HG02798 (cell line): ENCODE results near the gene ICAM1.

ENCODE experiments used
- ATAC-seq: cut with Tn5 transposase; IDR thresholded peaks from one replicate; pipeline ENCODE4 v1.9.1; 2021; ENCODE audit warnings: mild to moderate bottlenecking; ENCODE audit not compliant: unreplicated experiment, poor library complexity

Gene ICAM1

DNA sequence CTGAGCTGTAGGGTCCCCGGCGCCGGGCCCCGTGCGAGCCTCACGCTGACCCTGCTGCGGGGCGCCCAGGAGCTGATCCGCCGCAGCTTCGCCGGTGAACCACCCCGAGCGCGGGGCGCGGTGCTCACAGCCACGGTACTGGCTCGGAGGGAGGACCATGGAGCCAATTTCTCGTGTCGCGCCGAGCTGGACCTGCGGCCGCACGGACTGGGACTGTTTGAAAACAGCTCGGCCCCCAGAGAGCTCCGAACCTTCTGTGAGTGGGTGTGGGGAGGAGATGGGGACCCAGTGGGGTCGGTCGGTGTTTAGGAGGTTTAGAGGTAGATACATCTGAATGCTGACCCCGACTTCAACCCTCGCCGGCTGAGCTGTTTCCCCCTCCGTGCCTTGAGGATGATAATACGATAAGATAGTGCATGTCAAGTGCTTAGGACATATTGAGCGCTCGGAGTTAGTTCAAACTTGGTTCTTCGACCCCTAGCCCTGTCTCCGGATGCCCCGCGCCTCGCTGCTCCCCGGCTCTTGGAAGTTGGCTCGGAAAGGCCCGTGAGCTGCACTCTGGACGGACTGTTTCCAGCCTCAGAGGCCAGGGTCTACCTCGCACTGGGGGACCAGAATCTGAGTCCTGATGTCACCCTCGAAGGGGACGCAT, 20.8 kb downstream of the ICAM1 start:
- no peak for ATAC-seq

DNA sequence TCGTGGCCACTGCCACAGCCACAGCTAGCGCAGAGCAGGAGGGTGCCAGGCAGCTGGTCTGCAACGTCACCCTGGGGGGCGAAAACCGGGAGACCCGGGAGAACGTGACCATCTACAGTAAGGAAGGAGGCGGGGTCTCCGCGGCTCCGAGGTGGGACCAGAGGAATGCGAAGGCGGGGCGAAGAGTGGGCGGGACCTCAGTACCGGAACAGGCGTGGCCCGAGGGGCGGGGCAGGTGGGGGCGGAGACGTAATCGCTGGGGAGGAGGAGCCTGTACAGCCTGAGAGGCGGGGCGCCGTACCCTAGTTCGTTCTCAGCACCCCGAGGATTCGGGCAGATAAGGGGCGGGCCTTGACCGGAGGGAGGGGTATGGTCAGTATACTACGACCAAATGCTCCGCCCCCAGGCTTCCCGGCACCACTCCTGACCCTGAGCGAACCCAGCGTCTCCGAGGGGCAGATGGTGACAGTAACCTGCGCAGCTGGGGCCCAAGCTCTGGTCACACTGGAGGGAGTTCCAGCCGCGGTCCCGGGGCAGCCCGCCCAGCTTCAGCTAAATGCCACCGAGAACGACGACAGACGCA, 21.4 kb downstream of the ICAM1 start:
- ATAC-seq, result peak; percentile 53

DNA sequence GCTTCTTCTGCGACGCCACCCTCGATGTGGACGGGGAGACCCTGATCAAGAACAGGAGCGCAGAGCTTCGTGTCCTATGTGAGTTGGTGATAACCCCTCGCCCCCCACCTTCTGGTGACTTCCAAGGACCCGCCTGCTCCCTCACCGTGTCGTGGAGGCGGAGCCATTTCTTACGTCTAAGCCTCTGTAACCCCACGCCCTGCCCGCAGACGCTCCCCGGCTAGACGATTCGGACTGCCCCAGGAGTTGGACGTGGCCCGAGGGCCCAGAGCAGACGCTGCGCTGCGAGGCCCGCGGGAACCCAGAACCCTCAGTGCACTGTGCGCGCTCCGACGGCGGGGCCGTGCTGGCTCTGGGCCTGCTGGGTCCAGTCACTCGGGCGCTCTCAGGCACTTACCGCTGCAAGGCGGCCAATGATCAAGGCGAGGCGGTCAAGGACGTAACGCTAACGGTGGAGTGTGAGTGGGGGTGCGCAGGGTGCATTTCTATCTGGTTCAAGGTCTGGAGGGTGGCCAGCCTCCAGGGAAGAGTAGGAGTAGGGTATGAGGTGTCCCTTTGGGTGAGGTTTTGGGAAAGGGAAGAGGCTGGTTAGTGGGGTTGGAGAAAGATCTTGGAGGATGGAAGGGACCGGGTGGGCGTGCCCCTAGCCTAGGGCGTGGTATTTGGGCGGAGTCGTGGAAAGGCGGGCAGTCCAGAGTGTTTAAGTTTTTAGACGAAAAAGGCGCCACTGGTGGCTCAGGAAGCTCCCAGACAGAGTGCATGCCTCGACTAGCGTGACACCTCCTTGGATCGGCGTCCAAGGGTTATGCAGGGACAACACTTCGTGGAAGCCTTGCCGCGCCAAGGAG, 22.1 kb downstream of the ICAM1 start:
- ATAC-seq, result no peak

DNA sequence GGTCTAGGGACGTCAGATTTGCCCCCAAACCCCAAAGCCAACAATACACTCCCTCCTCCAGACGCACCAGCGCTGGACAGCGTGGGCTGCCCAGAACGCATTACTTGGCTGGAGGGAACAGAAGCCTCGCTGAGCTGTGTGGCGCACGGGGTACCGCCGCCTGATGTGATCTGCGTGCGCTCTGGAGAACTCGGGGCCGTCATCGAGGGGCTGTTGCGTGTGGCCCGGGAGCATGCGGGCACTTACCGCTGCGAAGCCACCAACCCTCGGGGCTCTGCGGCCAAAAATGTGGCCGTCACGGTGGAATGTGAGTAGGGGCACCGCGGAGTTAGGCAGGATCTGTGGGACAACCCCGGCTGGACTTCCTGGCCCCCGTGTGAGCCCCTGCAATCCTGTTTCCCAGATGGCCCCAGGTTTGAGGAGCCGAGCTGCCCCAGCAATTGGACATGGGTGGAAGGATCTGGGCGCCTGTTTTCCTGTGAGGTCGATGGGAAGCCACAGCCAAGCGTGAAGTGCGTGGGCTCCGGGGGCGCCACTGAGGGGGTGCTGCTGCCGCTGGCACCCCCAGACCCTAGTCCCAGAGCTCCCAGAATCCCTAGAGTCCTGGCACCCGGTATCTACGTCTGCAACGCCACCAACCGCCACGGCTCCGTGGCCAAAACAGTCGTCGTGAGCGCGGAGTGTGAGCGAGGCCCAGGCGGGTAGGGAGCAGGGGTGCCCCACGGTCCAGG, 22.9 kb downstream of the ICAM1 start:
- no peak for ATAC-seq

DNA sequence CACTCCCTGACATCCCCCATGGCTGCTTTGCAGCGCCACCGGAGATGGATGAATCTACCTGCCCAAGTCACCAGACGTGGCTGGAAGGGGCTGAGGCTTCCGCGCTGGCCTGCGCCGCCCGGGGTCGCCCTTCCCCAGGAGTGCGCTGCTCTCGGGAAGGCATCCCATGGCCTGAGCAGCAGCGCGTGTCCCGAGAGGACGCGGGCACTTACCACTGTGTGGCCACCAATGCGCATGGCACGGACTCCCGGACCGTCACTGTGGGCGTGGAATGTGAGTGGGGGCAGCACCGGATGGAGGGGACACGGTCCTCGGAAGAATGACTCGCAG, 23.4 kb downstream of the ICAM1 start:
- no peak for ATAC-seq

DNA sequence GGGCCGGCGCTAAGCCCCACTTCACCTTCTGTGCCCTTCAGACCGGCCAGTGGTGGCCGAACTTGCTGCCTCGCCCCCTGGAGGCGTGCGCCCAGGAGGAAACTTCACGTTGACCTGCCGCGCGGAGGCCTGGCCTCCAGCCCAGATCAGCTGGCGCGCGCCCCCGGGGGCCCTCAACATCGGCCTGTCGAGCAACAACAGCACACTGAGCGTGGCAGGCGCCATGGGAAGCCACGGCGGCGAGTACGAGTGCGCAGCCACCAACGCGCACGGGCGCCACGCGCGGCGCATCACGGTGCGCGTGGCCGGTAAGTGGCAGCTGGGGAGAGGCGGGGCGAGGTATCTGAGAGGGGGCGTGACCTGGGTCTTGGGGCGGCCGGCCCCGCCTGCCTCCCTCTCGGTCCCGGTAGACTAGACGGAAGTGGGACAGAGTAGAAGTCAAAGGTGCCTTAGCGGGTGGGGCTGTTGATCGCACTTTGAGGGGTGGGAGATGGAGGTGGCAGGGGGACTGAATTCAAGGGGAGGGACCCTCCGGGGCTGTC, 24.5 kb downstream of the ICAM1 start:
- peak; percentile 48 for ATAC-seq

DNA sequence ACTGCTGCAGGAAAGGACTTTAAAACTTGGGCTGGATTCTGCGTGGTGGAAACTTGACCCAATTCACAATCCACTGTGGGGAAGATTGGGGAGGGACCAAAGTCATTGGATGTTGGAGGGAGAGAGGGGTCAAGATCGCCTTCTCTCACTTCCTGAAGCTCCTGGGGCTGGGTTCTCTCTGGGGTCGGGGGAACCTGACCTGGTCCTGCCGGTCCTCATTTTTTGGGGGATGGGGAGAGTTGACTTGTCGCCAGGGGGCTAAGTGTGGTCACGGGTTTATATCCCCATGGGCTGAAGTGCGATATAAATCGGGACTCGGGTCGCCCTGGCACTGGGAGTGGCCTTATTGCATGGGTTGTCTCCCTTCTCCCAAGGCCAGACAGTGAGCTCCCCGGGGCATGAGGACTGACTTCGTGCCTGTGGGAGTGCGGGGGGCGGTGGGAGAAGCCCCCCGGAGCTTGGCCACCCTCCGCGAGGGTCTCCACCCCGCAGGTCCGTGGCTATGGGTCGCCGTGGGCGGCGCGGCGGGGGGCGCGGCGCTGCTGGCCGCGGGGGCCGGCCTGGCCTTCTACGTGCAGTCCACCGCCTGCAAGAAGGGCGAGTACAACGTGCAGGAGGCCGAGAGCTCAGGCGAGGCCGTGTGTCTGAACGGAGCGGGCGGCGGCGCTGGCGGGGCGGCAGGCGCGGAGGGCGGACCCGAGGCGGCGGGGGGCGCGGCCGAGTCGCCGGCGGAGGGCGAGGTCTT, 25.1 kb downstream of the ICAM1 start:
- ATAC-seq, result no peak

DNA sequence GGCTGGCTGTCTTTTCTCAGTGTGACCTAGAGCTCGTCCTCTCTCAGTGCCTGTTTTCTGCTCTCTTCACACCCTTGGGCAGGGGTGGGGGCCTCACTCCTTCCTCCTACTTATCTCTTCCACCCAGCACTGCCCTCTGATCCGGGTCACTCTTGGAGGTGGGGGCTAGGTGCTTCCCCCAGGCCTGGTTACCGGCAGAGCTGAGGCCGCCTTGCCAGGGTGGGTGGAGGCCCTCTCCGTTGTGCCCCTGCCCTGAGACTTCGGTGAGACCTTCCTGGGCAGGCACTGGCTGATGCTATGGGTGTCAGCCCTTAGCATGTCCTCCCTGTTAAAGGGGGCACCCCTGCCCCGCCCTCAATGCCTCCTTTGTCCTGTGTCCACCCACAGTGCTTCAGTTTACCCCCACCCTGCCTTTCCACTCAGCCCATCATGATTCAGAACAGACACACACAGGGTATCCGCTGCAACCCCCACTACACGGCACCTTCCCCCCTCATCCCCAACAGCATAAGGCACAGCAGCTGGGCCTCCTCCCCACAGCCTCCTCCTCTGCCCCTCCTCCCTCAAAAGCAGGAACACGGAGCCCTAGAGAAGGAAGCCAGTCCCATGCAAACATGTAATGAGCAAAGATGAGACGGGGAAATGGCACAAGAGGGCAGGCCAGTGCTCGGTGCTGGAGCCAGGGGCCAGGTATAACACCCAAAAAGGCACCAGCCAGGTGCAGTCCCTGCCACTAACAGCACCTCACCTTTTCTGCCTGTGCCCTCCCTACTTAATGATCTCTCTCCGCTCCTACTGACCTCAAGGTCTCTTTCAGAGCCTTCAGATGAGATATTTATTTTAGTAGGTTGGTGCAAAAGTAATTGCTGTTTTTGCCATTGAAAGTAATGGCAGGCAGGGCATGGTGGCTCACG, 28.9 kb downstream of the ICAM1 start:
- no peak for ATAC-seq

DNA sequence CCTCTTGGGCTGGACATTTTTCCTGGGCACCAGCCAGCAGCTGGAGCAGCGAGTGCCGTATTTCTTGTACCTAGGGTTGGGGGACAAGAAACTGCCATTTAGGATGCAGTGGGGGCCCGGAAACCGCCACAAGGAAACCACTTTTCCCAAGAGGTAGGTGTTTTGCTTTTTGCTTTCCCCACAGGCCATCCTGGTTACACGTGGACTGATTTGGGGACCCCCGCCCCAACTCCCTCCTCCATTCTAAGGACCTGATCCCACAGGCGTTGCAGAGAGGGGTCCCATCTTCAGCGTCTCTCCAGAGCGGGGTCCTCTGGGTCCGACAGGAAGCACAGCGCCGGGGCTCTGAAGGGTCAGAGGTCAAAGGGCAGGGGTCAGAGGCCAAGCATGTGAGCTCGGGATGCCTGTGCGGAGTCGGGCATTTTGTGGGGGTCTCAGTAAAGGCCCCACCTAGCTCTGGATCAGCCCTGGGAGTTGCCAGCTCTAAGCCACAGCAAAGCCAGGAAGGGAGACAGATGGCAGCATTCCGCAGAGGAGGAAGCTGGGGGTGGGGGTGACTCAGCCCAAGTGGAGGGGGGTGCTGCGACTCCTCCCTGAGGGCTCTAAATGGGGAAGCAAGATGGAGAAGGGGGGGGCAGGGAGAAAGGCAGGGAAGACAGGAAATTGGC, 34.4 kb downstream of the ICAM1 start:
- ATAC-seq, result no peak

DNA sequence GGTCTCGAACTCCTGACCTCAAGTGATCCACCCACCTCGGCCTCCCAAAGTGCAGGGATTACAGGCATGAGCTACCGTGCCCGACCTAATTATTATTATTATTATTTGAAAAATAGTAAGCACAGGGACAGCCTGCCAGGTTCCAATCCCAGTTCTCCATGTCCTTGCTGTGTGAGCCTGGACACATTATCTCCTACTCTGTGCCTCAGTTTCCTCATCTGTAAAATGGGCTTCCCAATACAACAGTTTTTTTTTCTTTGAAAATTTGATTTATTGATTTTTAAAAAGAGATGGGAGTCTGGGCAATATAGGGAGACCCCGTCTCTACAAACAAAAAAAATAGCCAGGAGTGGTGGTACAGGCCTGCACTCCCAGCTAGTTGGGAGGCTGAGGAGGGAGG, 35.4 kb downstream of the ICAM1 start:
- ATAC-seq, result no peak

DNA sequence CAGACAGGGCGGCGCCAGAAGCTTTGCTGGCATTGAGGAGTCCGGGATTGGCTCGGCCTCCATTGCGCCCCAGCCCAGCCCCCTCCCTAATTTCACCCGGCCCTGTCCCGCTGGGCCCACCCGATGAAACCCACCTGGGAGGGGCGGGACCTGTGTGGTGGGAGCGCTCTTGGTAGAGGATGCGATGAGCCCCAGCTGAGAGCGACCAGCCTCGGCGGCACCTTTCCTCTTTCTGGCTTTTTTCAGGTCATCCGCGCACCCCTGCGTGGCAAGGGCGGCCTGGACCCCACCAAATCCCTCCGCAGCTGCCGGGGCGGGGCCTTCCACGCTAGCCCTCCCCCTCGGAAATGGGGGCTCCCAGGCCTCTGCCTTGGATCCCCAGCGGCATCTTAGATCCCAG, 38.5 kb downstream of the ICAM1 start, which contains the start of gene ZGLP1:
Gene ZGLP1, minus strand, starts transcription at position 393 of the 400 bp plus-strand sequence.
- ATAC-seq, result no peak

DNA sequence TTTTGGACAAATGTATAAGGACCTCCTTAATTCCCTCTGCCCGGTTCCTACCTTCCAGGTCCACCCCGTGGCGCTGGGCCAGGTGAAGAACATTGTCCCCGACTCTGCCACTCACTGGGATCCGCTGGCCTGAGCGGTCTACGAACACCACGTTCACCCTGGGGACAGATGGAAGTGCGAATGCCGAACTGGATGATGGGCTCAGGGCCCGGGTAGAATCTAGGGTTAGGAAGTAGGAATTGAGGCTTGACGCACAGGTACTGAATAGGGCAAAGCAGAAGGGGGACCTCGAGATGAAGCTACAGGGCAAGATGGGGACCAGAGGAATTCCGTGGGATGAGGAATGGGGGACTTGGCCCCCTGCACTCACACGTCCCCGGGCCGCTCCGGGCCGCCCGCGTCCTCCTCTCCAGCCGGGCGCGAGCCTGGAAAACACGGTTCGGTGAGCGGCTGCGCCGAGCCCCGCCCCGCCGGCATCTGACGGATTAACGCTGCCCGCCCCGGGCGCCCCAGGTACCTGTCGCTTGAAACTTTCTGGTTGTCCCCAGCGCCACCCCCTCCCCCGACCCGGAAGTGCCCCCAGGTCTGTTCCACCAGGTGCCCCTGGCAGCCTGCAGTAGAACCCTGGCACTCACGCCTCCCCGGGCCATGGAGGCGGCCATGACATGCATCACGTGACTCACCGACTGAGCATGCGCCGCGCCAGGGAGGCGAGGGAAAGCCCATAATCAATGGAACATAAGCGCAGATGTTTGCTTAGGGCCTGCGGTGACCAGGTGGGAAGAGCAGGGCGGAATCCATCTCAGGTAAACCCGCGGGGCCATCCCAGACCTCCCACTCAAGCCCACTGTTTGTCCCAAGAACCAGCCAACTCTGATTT, 44.7 kb downstream of the ICAM1 start, which contains the start of gene FDX2:
Gene FDX2, minus strand, starts transcription at position 681 of the 880 bp plus-strand sequence. Its CDS starts 19 bp downstream, at position 662.
- ATAC-seq, result peak; percentile 77

DNA sequence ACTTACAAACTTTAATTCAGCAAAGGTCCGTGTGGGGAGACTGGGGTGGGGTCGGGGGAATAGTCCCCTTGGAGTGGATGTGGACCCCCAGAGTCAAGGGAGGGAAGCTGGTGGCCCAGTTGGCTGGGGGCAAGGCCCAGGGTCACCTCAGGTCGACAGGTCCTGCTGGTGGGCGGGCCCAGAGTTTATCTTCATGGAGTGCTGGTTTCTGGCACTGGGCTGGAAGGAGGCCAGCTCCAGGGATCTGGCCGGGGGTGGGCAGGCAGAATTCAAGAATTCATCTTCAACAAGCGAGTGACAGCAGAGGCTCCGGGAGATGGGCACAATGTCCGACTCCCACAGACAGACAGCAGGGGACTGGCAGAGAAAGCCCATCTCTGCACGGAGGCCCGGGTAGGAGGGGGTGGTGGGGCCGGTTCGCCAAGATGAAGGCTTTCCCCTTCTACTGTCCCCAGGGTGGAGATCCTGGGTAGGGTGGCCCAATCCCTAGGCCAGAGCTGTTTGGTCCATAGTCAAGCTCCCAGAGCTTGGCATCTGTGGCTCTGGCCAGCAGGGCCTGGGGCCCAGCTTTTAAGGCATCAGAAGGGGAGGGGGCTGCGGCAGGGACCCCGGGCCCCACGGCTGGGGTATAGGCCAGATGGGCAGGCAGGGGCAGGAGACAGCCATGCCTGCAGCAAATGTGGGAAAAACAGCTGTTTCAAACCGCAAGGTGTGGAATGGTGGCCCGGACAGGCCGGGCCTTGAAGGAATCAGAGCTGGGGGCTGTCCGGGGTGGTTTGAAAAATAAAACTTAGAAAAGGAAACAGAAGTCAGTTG, 45.5 kb downstream of the ICAM1 start:
- ATAC-seq, result peak; percentile 6

DNA sequence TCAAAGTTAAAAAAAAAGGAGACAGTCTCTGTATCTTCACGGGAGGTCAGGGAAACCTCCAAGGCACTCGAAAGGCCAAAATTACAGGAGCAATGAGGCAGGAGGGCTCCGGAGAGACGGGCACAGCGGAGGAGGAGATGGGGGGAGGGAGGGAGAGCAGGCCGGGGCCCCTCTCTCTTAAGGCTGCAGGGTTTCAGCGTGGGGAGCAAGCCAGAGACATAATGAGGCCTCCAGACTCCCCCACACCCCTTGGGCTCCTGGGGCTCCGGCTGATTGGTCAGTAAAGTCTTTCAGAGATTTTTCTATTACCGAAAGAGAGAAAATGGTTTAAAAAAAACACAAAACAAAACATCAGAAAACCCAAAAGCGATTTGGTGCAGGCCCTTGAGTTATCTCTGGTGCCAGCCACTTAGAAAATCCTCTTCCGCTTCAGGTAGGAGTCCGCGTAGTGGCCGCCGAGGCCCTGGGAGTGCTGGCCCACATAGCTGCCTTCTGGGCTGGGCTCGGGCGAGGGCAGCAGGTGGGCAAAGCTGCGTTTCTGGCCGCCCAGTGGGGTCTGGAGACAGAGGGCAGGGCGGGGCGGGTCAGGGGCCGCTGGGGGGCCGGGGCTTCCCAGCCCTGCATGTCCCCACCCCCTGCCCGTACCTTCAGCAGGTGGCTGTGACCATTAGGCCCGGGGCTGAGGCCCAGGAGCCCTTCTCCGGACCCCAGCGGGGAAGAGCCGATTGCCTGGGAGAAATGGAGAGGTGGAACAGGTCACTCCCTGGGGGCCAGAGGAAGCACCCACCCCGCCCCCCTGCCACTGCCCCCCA, 46.3 kb downstream of the ICAM1 start:
- ATAC-seq, result no peak

DNA sequence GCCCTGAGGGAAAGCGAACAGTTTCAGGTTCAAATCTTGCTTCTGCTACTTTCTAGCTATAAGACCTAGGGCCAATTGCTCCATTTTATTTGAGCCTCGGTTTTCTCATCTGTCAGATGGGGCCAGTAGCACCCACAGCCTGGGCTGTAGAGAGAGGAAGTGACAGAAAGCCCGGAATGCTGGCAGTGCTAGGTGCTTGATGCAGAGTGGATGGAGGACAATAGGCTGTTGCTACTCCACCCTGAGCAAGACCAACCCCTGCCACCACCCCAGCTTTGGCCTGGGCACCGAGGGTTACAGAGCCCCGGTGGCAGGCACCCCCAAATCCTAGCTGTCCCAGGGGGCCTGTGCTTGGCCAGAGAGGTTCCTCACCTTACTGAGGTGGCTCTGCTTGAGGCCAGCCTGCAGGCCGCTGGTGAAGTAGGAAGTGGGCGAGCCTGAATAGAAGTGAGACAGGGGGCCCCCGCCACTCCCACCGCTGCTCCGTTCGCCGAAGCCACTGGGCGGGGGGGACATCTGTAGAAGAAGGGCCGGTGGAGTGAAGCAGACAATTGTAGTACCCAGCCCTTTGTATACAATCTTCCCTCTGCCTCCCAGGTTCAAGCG, 47.0 kb downstream of the ICAM1 start:
- ATAC-seq, result no peak
